MM.1S (cell line): Measurements from ENCODE around the gene MTM1.

ENCODE experiments used
- EZH2 ChIP-seq: fragments of 300-600 bp; sonication (generic); optimal IDR thresholded peaks from 2 replicates; pipeline ENCODE3; 2017; ENCODE audit warnings: low read depth, mild to moderate bottlenecking, antibody characterized with exemption, low read length, mixed read lengths
- EZH2phosphoT487 ChIP-seq: fragments of 300-600 bp; sonication (generic); IDR thresholded peaks from 2 replicates; pipeline ENCODE4 v1.6.1; 2018; ENCODE audit warnings: antibody characterized with exemption, low read length
- TF ChIP-seq, protein P1 (sequence below): fragments of 300-600 bp; sonication (generic); IDR thresholded peaks from 2 replicates; pipeline ENCODE4 v1.5.1; 2016; ENCODE audit warnings: antibody characterized with exemption, low read length, mixed read lengths

DNA sequence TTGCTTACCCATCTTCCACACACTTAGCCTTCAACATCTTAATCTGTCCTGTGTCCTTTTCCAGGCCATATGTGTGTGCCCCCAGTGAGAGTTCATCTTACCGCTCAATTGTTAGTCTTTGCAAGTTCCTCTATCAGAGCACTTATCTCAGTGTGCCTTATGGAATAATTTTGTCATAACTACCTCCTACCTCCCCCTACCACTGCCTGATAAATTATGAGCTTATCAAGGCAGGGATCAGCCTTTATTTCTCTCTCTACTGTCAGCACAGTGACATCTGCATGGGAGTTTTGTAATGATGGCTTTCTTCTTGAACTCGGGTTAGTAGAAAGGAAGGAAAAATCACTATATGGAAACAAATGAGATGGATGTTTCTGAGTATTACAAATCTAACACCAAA lies 53.2 kb downstream of the MTM1 start:
- TF ChIP-seq, protein P1, sequence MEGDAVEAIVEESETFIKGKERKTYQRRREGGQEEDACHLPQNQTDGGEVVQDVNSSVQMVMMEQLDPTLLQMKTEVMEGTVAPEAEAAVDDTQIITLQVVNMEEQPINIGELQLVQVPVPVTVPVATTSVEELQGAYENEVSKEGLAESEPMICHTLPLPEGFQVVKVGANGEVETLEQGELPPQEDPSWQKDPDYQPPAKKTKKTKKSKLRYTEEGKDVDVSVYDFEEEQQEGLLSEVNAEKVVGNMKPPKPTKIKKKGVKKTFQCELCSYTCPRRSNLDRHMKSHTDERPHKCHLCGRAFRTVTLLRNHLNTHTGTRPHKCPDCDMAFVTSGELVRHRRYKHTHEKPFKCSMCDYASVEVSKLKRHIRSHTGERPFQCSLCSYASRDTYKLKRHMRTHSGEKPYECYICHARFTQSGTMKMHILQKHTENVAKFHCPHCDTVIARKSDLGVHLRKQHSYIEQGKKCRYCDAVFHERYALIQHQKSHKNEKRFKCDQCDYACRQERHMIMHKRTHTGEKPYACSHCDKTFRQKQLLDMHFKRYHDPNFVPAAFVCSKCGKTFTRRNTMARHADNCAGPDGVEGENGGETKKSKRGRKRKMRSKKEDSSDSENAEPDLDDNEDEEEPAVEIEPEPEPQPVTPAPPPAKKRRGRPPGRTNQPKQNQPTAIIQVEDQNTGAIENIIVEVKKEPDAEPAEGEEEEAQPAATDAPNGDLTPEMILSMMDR: no peak
- TF ChIP-seq EZH2: no peak
- TF ChIP-seq EZH2phosphoT487: no peak
